Right hindlimb (tissue), 1 donor: ENCODE measurements around the gene SLC24A3.

Experiments used
- DNase-seq: peaks from one replicate; pipeline ENCODE4 v3.0.0-alpha.2; 2018

SLC24A3 gene

GRCh38 chr20:19761326-19761725 lies 548.9 kb downstream of the SLC24A3 start:
- no peak for DNase-seq

DNA sequence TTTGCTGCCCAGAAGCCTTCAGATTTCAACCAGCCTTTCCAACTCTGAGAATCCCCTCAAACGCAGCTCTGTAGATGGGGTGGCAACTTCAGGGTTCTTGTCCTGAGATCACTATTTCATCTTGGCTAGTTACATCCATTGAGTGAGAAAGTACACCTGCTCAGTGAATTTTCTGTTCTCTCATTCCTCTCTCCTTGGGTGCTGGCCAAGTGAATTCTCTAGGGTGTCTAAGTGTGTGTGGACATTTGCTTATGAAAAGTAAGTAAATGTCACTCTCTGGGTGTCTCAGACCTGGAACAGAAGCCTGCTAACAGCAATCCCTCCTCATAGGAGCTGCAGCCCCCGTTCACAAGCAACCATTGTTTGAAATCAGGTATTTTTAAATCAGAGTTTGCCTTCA lies 549.4 kb downstream of the SLC24A3 start:
- no peak for DNase-seq

GRCh38 chr20:19764207-19764606 lies 551.8 kb downstream of the SLC24A3 start:
- no peak for DNase-seq

GRCh38 chr20:19765266-19765665 lies 552.8 kb downstream of the SLC24A3 start:
- DNase-seq, result no peak

GRCh38 chr20:19765913-19766312 lies 553.5 kb downstream of the SLC24A3 start:
- DNase-seq, result no peak

GRCh38 chr20:19767070-19767469 lies 554.6 kb downstream of the SLC24A3 start:
- DNase-seq, result no peak

GRCh38 chr20:19768325-19768842 lies 555.9 kb downstream of the SLC24A3 start:
- DNase-seq, result no peak

GRCh38 chr20:19769507-19769906 lies 557.1 kb downstream of the SLC24A3 start:
- DNase-seq, result no peak

DNA sequence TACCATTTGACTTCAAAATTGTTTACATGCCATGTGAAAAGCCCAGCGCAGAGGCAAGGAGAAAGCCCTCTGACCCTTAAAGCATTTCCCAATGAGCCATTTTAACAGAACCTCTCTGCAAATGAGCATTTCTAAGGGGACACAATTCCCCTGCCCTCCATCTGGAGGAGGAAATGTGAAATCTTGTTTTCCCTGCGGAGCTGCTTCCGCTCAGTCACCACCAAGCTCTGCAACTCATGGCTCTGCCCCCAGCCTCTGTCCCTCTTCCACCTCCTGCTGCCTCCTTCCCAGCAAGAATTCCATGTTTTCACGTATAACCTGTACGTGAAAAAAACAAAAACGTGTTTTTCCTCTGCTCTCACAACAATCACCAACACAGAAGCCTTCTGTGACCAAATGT lies 557.9 kb downstream of the SLC24A3 start:
- no peak for DNase-seq

GRCh38 chr20:19771031-19771430 lies 558.6 kb downstream of the SLC24A3 start:
- DNase-seq, result no peak
